WTC11 (cell line): ENCODE results near the gene CDC45. TPM values are rescaled to one million over a fixed set of nuclear protein-coding genes. Genes with fewer than 3 reads are reported as not detected.

Experiments used
- ATAC-seq: fragments of 200-7000 bp; cut with Tn5 transposase; 2 replicates; pipeline ENCODE4 v1.10.0; 2021; ENCODE audit warnings: mild to moderate bottlenecking, moderate library complexity
- CTCF ChIA-PET: fragments of 300-600 bp; sonication (Branson Sonifier 250); formaldehyde crosslinking; loops from one replicate; lab custom pipeline; 2021; ENCODE audit warnings: antibody characterized with exemption; lab: Charles Lee
- POLR2A ChIA-PET: fragments of 350-600 bp; sonication (Branson Sonifier 250); formaldehyde crosslinking; loops from one replicate; lab custom pipeline; 2021; ENCODE audit warnings: antibody characterized with exemption; lab: Charles Lee
- DNase-seq: peaks from one replicate; pipeline ENCODE4 v3.0.0; 2021; ENCODE audit warnings: low spot score
- H3K27ac Mint-ChIP-seq: 2 replicates; pipeline ENCODE4 v1.8.0; 2021; ENCODE audit warnings: mixed read lengths
- H3K27me3 Mint-ChIP-seq: 2 replicates; pipeline ENCODE4 v1.8.0; 2021; ENCODE audit warnings: low read depth, mild to moderate bottlenecking, moderate library complexity, mixed read lengths
- H3K36me3 Mint-ChIP-seq: 2 replicates; pipeline ENCODE4 v1.8.0; 2021; ENCODE audit warnings: mixed read lengths
- H3K4me1 Mint-ChIP-seq: 2 replicates; pipeline ENCODE4 v1.8.0; 2022; ENCODE audit warnings: mixed read lengths
- H3K4me3 Mint-ChIP-seq: 2 replicates; pipeline ENCODE4 v1.8.0; 2021; ENCODE audit warnings: mild to moderate bottlenecking, moderate library complexity, mixed read lengths
- H3K9me3 Mint-ChIP-seq: 2 replicates; pipeline ENCODE4 v1.8.0; 2021; ENCODE audit warnings: mixed read lengths
- ELF4 ChIP-seq: sonication (generic); formaldehyde crosslinking; IDR thresholded peaks from 2 replicates; pipeline ENCODE4 v1.8.1; 2022; ENCODE audit warnings: low read depth, mild to moderate bottlenecking, moderate library complexity, missing genetic modification reagents
- GTF2I ChIP-seq: fragments of 250-450 bp; sonication (Bioruptor Pico); conservative IDR thresholded peaks from 2 replicates; pipeline ENCODE4 v1.4.0; 2021; ENCODE audit warnings: mild to moderate bottlenecking
- IRF2 ChIP-seq: sonication (generic); formaldehyde crosslinking; IDR thresholded peaks from 2 replicates; pipeline ENCODE4 v1.8.0; 2022; ENCODE audit warnings: low read depth, missing genetic modification reagents, borderline replicate concordance
- OVOL2 ChIP-seq: fragments of 250-450 bp; sonication (Bioruptor Pico); IDR thresholded peaks from 2 replicates; pipeline ENCODE4 v1.9.0; 2021; ENCODE audit warnings: mild to moderate bottlenecking, borderline replicate concordance
- RORB ChIP-seq: fragments of 250-450 bp; sonication (Bioruptor Pico); IDR thresholded peaks from 2 replicates; pipeline ENCODE4 v1.9.0; 2021; ENCODE audit warnings: mild to moderate bottlenecking
- ZBTB21 ChIP-seq: sonication (generic); formaldehyde crosslinking; IDR thresholded peaks from 2 replicates; pipeline ENCODE4 v1.8.1; 2023; ENCODE audit warnings: mild to moderate bottlenecking, missing genetic modification reagents, borderline replicate concordance
- ZNF396 ChIP-seq: fragments of 250-450 bp; sonication (Bioruptor Pico); IDR thresholded peaks from 2 replicates; pipeline ENCODE4 v1.8.0; 2021; ENCODE audit warnings: mild to moderate bottlenecking, moderate library complexity, borderline replicate concordance
- ZNF532 ChIP-seq: fragments of 250-450 bp; sonication (Bioruptor Pico); IDR thresholded peaks from 2 replicates; pipeline ENCODE4 v1.9.0; 2021; ENCODE audit warnings: mild to moderate bottlenecking, borderline replicate concordance
- total RNA-seq: library from RNA; stranded (reverse); gene quantifications from 3 replicates; pipeline ENCODE4 v1.2.3, GENCODE V29; 2021
- TF ChIP-seq, protein P1 (sequence below): sonication (generic); formaldehyde crosslinking; IDR thresholded peaks from 2 replicates; pipeline ENCODE4 v1.8.1; 2023; ENCODE audit warnings: mild to moderate bottlenecking, missing genetic modification reagents, moderate library complexity
- TF ChIP-seq, protein P2 (sequence below): sonication (generic); formaldehyde crosslinking; IDR thresholded peaks from 2 replicates; pipeline ENCODE4 v1.8.1; 2023; ENCODE audit warnings: mild to moderate bottlenecking, missing genetic modification reagents, borderline replicate concordance
- TF ChIP-seq, protein P3 (sequence below): sonication (generic); formaldehyde crosslinking; IDR thresholded peaks from 2 replicates; pipeline ENCODE4 v1.8.0; 2022; ENCODE audit warnings: mild to moderate bottlenecking, missing genetic modification reagents
- TF ChIP-seq, protein P4 (sequence below): sonication (generic); formaldehyde crosslinking; IDR thresholded peaks from 2 replicates; pipeline ENCODE4 v1.8.0; 2023; ENCODE audit warnings: mild to moderate bottlenecking, missing genetic modification reagents
- TF ChIP-seq, protein P5 (sequence below): sonication (generic); formaldehyde crosslinking; IDR thresholded peaks from 2 replicates; pipeline ENCODE4 v1.8.1; 2022; ENCODE audit warnings: low read depth, missing genetic modification reagents, borderline replicate concordance

The CDC45 gene
- total RNA-seq, 1 experiment from 2014 or later = 38.1 TPM

DNA sequence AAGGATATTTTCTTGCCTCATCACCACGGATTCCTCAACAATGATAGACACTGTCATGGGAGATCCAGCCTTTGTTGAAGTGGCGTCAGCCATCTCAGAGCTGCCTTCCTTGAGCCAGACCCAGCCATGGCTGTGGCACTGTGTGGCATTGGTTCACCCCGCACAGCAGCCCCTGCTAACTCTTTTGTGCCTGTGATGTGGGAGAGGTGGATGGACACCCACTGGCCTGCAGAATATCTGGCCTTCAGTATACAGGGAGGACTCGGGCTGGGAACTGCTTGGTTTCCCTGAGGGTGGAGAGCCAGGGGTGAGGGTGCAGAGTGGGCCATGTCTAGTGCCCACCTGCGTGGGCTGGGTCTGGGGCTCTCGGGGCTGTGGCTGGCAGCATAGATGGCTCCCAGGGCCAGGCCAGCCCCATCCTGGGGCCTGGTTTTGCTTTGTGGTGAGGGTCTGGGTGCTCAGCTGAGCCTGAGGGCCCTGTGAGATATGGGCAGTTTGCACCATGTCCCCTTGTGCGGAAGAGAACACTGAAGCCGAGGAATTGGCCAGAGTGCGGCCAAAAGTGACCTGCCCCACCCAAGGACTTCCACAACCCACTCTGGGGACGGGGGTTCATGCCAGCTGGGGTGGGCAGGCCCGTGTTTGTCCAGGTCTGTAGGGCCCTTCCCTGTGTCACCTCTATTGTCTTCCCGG lies 38.3 kb downstream of the CDC45 start:
- DNase-seq = no peak
- CTCF ChIA-PET = interaction anchor here (1.5 kb wide), 1 partner anchor 112 kb away, joined by 5 read pairs; no protein-coding TSS in a partner anchor
- H3K4me1 Mint-ChIP-seq = peaks cover 7% of the 10 kb centered on the region
- POLR2A ChIA-PET = no interaction called here
- no peaks in the 10 kb centered on the region for H3K9me3 Mint-ChIP-seq
- TF ChIP-seq GTF2I = no peak
- TF ChIP-seq, protein P1, sequence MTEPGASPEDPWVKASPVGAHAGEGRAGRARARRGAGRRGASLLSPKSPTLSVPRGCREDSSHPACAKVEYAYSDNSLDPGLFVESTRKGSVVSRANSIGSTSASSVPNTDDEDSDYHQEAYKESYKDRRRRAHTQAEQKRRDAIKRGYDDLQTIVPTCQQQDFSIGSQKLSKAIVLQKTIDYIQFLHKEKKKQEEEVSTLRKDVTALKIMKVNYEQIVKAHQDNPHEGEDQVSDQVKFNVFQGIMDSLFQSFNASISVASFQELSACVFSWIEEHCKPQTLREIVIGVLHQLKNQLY (CRISPR knock-in tag) = no peak
- no peak for TF ChIP-seq ZNF532
- no peak for TF ChIP-seq RORB (CRISPR knock-in tag)
- TF ChIP-seq, protein P2, sequence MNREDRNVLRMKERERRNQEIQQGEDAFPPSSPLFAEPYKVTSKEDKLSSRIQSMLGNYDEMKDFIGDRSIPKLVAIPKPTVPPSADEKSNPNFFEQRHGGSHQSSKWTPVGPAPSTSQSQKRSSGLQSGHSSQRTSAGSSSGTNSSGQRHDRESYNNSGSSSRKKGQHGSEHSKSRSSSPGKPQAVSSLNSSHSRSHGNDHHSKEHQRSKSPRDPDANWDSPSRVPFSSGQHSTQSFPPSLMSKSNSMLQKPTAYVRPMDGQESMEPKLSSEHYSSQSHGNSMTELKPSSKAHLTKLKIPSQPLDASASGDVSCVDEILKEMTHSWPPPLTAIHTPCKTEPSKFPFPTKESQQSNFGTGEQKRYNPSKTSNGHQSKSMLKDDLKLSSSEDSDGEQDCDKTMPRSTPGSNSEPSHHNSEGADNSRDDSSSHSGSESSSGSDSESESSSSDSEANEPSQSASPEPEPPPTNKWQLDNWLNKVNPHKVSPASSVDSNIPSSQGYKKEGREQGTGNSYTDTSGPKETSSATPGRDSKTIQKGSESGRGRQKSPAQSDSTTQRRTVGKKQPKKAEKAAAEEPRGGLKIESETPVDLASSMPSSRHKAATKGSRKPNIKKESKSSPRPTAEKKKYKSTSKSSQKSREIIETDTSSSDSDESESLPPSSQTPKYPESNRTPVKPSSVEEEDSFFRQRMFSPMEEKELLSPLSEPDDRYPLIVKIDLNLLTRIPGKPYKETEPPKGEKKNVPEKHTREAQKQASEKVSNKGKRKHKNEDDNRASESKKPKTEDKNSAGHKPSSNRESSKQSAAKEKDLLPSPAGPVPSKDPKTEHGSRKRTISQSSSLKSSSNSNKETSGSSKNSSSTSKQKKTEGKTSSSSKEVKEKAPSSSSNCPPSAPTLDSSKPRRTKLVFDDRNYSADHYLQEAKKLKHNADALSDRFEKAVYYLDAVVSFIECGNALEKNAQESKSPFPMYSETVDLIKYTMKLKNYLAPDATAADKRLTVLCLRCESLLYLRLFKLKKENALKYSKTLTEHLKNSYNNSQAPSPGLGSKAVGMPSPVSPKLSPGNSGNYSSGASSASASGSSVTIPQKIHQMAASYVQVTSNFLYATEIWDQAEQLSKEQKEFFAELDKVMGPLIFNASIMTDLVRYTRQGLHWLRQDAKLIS (CRISPR knock-in tag) = no peak
- no peak for TF ChIP-seq OVOL2
- TF ChIP-seq ZBTB21 (CRISPR knock-in tag) = no peak
- no peak for TF ChIP-seq IRF2 (CRISPR knock-in tag)
- TF ChIP-seq, protein P3, sequence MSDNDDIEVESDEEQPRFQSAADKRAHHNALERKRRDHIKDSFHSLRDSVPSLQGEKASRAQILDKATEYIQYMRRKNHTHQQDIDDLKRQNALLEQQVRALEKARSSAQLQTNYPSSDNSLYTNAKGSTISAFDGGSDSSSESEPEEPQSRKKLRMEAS (CRISPR knock-in tag) = no peak
- TF ChIP-seq, protein P4, sequence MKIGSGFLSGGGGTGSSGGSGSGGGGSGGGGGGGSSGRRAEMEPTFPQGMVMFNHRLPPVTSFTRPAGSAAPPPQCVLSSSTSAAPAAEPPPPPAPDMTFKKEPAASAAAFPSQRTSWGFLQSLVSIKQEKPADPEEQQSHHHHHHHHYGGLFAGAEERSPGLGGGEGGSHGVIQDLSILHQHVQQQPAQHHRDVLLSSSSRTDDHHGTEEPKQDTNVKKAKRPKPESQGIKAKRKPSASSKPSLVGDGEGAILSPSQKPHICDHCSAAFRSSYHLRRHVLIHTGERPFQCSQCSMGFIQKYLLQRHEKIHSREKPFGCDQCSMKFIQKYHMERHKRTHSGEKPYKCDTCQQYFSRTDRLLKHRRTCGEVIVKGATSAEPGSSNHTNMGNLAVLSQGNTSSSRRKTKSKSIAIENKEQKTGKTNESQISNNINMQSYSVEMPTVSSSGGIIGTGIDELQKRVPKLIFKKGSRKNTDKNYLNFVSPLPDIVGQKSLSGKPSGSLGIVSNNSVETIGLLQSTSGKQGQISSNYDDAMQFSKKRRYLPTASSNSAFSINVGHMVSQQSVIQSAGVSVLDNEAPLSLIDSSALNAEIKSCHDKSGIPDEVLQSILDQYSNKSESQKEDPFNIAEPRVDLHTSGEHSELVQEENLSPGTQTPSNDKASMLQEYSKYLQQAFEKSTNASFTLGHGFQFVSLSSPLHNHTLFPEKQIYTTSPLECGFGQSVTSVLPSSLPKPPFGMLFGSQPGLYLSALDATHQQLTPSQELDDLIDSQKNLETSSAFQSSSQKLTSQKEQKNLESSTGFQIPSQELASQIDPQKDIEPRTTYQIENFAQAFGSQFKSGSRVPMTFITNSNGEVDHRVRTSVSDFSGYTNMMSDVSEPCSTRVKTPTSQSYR (CRISPR knock-in tag) = no peak
- no peak for TF ChIP-seq ELF4 (CRISPR knock-in tag)
- TF ChIP-seq ZNF396 (CRISPR knock-in tag) = no peak
- TF ChIP-seq, protein P5, sequence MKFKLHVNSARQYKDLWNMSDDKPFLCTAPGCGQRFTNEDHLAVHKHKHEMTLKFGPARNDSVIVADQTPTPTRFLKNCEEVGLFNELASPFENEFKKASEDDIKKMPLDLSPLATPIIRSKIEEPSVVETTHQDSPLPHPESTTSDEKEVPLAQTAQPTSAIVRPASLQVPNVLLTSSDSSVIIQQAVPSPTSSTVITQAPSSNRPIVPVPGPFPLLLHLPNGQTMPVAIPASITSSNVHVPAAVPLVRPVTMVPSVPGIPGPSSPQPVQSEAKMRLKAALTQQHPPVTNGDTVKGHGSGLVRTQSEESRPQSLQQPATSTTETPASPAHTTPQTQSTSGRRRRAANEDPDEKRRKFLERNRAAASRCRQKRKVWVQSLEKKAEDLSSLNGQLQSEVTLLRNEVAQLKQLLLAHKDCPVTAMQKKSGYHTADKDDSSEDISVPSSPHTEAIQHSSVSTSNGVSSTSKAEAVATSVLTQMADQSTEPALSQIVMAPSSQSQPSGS (CRISPR knock-in tag) = no peak
- H3K27me3 Mint-ChIP-seq = peaks cover 14% of the 10 kb centered on the region
- H3K27ac Mint-ChIP-seq = no peak overlapping the region
- no peak overlapping the region for H3K4me3 Mint-ChIP-seq
- no peak for ATAC-seq
- peaks cover 28% of the 10 kb centered on the region for H3K36me3 Mint-ChIP-seq
